NCI-H187 (cell line): ENCODE measurements around the gene GBGT1.
"Not testable (repeated sequence)": the region's sequence is repeated elsewhere in the genome, so short reads cannot be mapped to it uniquely, and the experiment has no call there.

ENCODE experiments used
- DNase-seq, 2 experiments: peaks; one replicate each; lab custom pipeline; 2025; lab: John Stamatoyannopoulos, UW

Gene GBGT1

GRCh38 chr9:133163504-133164172, at the start of gene GBGT1:
TSS of gene GBGT1 (minus strand) at chr9:133163914. CDS start at chr9:133162412, 1,502 bp downstream.
- DNase-seq = no peak

DNA sequence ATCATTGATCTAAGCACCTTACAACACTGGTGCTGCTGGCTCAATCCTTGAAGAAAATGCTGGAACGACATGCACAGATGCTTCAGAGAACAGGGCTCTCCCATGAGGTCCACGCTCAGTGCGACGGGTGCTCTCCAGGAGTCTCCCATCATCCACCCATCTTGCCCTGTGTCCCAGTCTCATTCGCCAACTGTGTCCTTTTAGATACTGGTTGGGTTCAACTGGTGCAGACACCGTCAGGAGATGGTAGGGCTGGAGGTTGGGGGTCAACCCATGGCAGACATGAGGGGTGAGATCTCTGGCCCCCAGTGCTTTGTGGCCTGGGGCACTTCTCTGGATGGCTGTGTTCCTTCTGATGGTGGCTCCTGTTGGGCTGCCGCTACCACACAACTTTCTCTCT, 46.9 kb upstream of the GBGT1 start:
- DNase-seq = no peak

DNA sequence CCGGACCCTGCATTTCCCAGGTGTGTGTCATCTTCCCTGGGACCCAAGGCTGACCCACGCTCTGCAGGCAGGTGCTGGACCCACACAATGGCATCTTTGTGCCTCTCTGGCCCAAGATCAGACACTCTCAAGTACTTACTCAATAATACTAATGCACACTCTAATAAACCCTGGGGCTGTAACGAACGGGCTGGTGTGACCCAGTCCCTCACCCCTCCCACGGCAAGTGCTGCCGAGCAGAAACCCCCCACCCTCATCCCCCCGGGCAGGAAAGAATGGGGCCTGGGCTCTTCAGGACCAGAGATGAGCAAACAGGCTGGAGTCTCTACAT, 46.5 kb upstream of the GBGT1 start:
- no peak for DNase-seq

DNA sequence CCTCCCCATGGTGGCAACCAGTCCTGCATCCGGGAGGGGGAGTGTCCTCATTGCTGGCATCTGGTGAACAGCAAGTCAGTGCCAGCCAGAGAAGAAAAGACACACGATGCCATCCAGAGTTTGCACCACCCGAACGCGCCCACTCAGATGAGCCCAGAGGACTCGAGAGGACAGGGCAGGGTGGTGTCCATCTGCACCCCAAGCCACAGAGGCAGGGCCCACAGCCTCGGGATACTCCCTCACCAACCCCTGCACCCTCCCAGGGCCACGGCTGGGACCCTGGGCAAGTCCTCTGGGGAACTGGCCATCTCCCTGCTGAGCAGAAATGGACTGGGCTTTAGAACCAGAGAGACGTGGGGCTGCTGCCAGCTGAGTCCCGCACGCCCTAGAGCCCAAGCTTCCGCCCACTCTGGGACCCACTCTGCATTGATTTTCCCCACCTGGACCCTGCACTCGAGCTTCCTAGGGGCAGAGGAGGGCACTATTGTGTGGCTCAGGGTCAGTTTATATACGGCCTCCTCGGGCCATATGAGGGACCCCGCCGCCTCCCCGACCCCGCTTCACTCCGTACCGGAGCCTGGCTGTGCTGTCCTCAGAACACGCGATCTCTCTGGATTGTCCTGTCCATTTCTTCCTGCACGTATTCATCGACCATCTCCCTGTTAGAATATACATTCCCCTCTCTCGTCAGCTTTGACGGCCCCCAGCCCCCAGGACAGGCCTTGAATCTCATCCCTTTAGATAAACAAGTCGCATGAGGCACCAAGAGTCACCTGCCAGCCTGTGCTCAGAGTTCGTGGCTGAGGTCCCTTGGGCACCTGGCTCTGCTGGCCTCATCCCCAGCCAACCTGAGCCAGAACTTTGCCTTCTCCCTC, 45.9 kb upstream of the GBGT1 start:
- not testable (repeated sequence) for DNase-seq

DNA sequence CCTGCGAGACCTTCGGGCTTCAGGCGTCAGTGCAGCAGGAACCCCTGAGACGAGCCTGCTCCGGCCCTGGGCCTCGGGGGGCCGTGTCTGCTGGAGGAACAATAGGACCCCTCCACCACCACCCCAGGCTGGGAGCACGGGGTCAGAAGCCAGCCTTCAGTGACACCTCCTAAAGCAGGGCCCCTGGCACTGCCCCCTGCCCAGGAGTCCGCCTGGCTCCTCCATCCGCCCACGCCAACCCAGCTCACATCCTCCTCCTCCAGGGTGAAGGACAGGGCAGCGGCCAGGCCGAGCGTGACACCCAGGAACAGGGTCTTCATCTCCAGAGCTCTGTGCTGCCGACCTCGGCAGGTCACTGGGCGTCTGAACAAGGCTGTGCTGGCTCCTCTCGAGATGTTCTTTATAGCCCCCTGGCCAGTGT, 45.2 kb upstream of the GBGT1 start, which contains the start of gene OBP2B:
OBP2B (minus strand) TSS at position 371 of the 421 bp plus-strand sequence; CDS start at position 320, 51 bp downstream.
- not testable (repeated sequence) for DNase-seq

GRCh38 chr9:133208171-133208879, 44.6 kb upstream of the GBGT1 start:
- not testable (repeated sequence) for DNase-seq

- no peak for DNase-seq
Measured at GRCh38 chr9:133207540-133208170, 43.9 kb upstream of the GBGT1 start.

DNA sequence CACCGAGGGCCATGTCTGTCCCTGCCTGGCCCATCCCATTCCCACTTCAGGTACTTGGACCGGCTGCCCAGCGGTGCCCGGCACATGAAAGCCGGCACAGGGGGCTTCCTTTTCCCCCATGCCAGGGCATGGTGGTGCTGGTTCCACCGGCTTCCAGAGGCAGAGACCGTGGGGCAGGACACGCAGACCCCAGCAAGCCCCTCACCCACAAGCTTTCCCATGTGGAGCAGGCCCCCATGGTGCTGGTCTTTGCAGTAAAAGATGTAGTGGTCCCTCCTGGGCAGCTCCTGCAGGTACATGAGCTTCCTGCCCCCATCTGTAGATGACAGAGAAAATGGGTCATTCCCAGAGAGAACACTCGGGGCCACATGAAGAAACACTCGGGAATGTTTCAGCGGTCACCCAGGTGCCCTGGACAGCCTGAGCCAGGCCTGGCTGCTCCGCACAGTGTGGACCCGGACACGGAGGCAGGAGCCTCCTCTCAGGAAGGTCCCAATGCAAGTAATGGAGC, 43.4 kb upstream of the GBGT1 start:
- DNase-seq = no peak

- DNase-seq = no peak
Measured at GRCh38 chr9:133205996-133206931, 42.5 kb upstream of the GBGT1 start.

DNA sequence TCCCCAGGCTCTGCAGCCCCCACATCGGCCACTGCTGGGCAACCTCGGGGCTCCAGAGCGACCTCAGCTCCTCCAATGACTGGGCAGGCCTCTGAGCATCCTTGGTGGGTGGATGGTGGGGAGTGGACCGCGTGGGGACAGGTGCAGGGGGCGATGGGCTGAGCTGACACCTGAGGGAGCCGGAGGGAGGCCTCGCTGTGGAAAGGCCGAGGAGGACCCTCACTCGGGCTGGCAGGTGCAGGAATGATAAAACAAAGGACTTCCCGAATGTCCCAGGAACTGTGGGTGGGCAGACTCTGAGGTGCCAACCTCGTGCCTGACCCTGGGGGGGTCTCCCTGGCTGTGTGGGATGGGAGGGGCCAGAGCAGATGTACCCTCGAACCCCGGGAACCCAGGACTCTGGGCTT, 41.8 kb upstream of the GBGT1 start:
- DNase-seq = not testable (repeated sequence)

DNA sequence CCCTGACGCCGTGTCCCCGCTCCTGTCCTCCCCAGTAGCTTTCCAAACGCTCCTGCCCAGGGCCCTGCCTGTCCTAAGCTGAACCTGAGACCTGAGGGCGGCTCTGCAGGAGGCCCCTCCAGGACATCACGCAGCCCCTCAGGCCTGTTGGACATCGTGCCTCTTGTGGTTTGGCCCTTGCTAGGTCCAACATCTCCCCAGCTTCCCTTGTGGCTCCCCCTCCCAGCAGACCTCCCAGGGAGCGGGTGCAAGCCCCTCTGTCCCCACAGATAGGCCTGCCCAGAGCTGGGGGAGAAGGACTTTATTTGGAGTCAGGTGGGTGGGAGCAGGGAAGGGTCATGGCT, 41.3 kb upstream of the GBGT1 start:
- DNase-seq = no peak

- DNase-seq = no peak
Measured at GRCh38 chr9:133204335-133204992, 40.8 kb upstream of the GBGT1 start.

DNA sequence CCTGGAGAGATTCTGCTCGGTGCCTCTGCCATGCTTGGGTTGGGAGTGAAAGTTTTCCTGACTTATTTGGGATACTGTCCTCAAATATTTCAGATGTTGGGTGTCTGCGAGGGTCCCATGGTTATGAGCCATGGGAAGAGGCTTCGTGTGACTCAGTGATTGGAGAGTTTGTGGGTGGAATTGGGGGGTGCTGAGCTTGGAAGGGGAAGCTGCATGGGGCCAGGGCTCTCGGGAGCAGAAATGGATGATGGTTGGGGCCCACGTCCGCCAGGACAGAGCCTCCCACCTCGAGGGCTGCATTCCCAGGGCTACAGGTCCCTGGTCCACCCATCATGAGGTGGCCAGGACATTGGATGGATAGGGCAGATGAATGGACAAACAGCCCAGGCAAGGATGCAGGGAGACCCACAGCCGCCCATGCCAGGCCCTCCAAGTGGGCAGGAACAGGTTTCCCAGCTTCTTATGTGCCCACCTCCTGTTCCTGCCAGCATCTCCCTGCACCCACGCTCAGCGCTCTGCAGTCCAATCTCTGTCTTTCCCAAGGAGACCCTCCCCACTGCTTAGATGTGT, 39.9 kb upstream of the GBGT1 start:
- DNase-seq = no peak

DNA sequence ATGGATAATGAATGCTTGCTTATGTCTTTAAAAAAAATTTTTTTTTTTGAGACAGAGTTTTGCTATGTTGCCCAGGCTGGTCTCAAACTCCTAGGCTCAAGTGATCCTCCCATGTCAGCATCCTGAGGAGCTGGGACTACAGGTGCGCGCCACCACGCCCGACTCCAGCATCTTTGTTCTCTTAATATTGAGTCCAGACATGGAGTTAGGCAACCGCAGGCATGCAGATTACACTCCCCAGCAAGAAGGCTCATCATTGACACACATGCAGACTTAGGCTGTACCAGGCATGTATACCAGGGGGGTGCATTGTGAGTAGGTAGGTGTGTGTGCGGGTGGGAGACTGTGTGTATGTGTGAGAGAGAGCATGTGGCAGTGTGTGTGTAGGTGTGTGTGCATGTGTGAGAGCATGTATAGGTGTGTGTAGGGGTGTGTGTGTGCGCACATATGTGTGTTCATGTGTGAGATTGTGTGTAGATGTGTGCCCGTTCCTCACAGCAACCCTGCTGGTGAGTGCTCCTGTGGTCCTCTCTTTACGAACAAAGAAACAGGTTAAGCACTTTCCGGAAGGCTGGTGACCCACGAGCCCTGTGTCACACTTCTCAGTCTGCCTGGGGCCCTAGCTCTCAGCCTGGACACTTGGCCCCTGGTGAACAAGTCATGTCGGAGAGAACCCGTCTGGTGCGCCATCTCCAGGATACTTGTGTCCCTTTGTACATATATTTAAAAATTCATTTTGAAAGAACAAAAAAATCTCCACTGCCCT, 39.2 kb upstream of the GBGT1 start:
- no peak for DNase-seq

- DNase-seq = no peak
Measured at GRCh38 chr9:133202145-133202513, 38.4 kb upstream of the GBGT1 start.

- DNase-seq = no peak
Measured at GRCh38 chr9:133201424-133202144, 37.9 kb upstream of the GBGT1 start.

DNA sequence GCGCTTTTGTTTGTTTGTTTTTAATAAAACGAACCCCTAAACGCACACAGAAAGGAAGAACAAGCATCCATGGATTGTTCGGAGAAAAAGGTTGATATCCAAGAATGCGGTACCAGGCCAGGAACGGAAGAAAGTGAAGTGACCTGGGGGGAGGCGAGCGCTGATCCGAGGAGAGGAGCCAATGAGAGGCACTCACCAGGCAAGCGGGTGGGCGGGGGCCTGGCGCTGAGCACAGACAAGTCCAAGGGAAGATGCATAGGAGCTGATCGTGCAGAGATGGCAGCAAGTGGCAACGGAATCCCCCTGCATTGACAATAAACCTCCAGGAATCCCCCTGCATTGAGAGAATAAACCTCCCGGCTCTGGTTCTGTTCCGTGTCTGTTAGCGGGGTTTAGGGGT, 36.9 kb upstream of the GBGT1 start:
- DNase-seq = no peak

DNA sequence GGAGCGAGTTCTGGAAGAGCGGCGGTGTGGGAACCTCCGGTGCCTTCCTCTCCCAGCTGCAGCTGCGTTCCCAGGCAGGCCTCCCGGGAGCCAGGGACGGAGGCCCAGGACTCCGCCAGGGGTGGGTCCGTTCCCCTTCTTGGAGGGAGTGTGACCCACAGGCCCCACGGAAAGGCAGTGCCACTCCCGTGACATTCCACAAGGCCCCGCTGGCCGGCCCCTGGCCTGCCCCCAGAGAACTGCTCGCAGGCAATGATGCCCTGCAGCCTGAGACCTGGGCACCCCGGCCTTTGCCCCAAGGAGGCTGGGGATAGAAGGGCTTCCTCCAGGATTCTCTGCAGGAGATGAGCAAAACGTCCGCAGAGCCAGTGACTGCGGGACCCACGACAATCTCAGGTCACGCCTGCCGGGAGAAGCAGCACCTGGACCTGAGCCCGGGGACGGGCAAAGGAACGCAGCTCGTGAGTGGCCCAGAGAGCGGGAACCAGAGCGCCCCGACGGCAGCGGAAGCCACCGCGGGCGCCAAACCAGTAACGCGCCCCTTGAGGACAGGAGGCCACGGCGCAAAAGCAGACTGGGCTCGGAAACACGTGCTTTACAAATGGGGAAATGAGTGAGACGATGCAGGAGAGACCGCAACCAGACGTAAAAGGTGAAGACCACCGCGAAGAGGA, 36.1 kb upstream of the GBGT1 start:
- DNase-seq = peak in 1 of 2 experiments; percentile 0
